HG03354 (cell line): ENCODE measurements around the gene FHOD3.
"Not testable (repeated sequence)": the region's sequence is repeated elsewhere in the genome, so short reads cannot be mapped to it uniquely, and the experiment has no call there.

Experiments
- ATAC-seq: cut with Tn5 transposase; IDR thresholded peaks from one replicate; pipeline ENCODE4 v1.9.1; 2021; ENCODE audit warnings: mild to moderate bottlenecking; ENCODE audit not compliant: unreplicated experiment, poor library complexity, severe bottlenecking

Gene FHOD3

DNA sequence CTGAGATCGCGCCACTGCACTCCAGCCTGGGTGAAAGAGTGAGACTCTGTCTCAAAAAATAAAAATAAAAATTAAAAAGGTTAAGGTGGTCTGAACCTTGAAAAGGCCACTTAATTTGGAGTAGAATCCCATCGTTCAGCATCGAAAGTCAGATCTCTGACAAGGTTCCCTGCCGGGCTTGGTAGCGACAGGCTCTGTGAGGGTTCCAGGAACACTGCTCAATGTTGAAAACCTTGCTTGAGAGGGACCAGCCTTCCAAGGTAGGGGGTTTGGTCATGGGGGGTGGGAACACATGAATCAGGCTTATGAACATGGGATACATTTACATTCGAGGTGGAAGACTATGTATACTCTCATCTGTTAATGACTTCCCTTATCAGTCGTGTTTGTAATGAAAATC is 232.2 kb downstream of the FHOD3 start:
- no peak for ATAC-seq

DNA sequence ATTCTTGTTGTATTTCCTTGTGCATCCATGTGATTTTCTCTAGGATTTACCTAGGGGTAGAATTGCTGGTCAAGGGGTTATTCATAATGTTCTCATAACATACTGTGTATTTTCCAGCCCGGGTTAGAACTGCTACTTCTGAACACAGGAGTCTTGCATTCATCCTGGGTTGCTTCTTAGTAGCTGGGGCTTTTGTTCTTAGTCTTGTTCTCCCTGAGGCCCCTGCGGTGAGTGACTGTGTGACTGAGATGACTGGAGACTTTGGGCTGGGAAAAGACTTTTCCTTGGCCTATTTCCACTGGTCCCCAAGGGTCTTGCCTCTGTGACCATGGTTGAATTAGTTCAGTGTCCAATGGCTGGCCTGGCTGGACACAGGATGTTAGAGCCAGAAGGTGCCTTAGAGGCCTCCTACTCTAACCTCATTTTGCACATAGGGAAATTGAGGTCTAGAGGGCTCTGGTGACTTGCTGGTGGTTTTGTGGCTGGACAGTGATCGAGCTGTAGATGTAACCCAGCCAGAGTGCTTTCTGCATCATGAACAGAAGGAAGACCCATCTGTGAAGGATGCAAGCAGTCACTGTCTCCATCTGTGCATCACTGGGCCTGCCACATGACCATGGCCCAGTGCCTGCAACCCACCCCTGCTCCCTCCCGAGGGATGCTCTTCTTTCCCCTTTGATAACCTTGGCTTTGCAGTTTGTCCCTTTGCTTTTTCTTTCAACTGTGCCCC is 233.3 kb downstream of the FHOD3 start:
- ATAC-seq, result no peak

DNA sequence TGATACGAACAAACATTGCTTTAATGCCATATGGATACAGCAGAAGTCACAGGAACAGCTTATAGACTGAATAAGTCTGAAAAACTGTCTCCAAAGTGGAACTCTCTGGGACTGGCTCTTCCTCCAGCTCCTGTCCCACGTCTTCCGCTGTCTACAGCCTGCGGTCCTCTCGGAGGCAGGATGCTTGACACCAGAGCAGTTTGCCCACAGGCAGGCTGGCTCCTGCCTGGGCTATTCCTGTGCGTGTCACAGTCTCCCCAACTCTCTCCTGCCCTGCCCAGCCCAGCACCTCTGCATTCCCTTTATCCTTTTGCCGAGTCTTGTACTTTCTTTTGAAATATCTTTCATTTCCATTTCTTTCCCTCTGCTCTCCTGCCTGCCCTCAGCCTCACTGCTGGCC is 234.1 kb downstream of the FHOD3 start:
- no peak for ATAC-seq

DNA sequence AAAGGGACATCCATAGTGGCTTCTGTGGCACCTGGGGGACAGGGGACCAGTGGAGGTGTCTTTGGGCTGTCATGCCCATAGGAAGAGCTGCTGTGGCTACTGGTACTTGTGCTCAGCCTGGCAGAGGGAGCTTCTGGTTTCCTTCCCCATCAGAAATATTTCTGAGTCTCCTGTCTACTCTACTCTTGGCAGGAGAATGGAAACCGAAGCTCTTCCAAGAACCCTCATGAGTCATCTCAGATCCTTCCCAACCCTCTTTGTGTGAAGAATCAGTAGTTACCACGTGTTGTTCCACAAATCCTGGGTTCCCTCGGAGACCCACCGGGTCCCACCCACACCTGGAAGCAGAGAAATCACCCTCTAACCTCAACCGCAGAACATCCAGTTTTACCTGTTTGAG is 234.9 kb downstream of the FHOD3 start:
- no peak for ATAC-seq

DNA sequence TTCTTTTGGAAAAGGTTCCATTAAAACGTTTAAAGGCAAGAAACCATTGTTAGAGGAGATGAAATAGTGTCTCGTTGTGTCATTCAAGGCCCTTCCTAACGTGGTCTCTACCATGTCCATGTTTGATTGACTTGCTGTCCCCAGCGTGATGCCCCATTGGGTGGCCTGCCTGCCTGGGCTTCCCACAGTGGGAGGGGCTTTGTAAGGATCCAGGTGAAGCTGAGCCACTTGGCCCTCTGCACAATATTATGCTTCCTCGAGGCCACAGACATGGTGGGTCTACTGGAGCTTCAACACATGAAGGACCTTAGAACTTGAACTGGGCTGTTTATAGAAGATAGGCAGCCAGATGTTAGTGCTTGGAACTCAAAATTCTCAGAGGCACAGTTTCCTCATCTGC is 235.3 kb downstream of the FHOD3 start:
- no peak for ATAC-seq

DNA sequence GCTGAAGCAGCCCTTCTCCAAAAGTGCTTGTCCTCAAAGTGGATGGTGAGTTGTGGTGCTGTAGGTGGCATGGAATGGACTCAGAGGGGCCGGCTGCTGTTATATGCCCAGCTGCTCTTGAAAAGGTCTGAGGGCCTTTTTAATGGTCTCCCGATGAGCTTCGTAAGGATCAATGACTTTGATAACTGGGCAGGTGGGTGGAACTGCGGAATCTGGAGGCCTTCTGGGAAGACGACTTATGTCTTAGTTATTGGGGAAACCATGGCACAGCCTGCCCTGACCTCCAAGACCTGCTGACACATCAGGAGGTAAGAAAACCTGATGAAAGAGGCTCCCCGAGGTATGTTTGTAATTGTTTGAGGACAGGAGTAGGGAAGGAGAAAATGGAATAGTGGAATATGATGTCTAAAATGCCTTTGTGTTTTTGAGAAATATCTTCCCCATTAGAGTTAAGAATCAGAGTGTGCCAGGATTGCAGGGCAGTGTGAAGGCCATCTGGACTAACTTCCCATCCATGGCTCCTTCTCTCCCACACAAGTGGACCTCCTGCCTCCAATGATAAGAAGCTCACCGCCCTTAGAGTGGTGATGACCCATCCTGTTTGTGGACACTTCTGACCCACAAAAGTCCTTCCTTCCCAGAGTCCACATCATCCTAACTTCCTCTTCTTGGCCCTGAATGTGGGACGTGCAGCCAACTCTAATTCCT is 236.1 kb downstream of the FHOD3 start:
- no peak for ATAC-seq

DNA sequence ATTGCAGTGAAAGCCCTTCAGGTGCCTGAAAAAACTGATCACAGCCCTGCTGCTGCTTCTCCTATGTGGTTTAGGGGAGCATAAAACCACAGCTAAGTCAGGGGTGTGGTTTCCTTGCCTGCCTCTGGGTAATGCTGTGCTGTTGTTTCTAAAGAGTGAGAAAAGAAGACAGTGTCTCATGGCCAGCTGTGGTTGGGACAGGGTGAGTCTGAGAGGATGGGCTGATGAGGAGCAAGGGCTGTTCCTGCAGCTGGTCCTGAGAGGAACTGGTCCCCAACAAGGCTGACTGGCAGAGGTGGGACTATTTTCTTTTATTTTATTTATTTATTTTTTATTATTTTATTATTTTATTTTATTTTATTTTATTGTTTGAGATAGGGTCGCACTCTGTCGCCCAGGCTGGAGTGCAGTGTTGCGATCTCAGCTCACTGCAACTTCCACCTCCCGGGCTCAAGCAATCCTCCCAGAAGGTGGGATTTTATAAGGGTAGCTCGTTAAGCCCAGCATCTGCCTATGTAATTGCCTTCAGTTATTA is 236.7 kb downstream of the FHOD3 start:
- no peak for ATAC-seq

DNA sequence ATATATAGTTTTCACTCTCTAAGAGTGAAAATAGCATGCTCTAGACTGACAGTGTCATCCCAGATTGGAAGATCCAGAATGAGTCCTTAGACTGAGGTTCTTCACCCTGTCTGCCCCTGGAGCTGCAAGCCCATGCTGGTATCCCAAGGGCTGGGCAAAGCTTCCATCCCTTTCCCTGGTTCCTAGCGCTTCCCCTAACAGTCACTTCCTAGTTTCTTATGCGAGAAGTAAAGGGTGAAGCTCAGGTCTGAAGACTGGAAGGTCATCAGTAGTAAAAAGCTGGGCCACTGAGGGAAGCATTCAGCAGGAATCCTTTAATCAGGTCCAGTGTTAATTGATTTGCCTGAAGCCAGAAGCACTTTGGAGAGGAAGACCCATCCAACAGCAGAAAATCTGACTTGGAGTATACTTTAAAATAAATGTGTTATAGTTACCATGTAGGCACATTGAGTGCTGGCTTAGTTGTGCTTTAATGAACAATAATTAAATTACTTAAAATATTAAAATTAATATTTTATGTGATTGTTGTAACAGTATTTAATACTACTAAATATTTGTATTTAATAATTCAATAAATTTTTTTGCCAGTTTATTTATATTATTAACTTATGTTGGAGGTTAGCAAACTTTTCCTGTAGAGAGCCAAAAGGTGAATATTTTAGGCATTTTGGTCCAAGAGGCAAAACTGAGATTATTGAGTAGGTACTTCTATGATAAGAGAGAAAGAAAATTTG is 237.9 kb downstream of the FHOD3 start:
- no peak for ATAC-seq

DNA sequence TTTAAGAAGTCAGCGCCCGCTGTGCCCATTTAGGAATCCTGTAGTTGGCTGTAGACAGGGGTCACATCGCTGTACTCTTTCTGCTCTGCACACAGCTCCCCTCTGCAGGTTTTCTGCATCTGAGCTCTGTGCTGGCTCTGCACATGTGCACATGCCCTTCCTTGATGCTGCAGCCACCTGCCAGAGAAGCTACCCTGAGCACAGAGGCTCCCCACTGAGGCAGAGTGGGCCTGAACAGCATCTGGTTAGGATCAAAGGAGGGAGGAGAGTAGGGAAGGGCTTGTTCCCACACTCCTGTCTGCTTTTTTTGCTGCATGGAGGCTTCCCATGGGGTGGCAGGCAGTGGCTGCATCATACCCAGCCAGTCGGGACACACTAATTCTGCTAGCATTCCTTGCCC is 238.9 kb downstream of the FHOD3 start:
- no peak for ATAC-seq

DNA sequence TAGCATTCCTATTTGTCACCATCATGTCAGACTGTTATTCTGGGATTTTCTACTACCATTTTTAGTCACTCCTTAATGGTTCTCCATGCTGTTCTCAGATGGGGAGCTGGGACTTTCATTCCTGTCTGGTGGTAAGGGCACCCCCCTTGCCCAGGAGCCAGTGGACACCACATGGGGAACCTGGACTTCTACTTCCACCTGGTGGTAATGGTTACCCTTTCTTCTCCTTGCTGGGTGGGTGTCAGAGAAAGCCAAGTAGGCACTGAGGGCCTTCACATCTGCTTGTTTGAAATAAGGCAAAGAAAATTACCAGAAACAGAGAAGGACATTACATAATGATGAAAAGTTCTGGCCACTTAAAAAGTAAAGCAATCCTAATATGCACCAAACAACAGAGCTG is 239.8 kb downstream of the FHOD3 start:
- ATAC-seq, result no peak

DNA sequence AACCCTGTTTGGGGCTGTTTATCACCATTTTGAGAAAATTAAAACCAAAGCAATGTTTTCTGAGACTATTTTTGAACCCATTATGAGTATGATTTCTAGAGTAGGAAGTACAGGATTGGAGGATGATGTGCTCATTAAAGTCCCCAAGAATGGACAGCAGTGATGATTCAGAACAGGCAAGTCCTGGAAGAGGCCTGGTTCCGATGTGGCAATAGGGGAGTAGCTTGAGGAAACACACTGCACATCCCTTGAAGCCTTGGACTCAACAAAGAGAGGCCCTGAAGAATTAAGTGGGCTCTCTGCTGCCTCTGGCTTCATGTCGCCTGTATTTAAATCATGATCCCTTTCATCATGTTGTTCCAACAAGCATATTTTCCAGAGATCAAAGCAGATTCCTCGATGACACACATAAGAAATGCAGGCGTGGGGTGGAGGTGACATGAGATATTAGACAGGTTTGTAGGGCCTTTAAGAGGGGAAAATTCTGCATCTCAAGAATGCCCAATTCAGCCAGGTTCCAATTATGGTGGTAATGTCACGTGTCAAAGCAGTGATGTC is 242.2 kb downstream of the FHOD3 start:
- no peak for ATAC-seq

DNA sequence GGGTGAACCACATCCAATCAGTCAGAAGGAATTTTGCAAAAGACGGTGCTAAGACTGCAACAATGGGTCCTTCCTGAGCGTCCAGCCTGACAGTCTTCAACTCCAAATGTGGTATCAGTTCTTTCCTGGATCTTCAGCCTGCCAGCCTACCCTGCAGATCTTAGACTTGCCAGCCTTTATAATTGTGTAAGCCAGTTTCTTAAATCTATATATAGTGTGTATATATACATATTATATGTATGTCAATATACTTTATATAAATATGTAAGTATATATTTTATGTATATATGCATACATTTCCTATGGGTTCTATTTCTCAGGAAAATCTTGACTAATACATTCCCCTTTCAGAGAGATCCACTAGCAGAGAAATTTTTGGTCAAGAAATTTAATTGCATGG is 245.5 kb downstream of the FHOD3 start:
- ATAC-seq, result no peak

DNA sequence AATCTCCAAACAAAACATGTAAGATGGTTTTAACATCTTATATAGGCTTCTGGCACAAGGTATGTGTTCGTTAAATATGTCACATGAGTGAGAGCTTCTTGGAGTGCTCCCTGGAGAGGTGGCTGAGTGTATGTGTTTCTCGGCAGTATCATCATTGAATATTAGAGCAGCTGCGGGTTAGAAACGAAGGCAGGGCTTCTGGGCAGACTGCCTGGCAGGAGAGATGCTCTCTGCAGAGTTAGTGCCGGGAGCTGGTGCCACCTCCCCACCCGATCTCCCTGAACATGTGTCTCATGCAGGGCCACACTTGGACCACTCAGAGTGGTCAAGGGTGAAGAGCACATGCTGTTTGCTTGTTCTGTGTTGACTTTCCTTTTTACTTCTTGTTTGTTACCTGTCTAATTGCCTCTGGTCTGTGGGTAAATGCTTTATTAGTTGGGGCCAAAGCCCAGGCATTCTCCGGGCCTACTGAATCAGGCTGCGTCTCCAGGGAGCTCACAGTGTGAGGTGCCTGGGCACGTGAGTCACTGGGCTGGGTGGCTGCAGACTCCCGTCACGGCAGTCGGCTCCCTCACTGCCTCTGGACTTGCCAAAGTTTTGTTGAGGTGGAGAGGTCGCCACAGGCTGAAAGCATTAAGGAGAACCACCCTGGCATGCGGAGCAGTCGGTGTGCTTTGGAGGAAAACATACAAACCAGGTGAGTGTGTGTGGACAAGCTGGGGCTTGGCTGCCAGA is 246.6 kb downstream of the FHOD3 start:
- no peak for ATAC-seq

DNA sequence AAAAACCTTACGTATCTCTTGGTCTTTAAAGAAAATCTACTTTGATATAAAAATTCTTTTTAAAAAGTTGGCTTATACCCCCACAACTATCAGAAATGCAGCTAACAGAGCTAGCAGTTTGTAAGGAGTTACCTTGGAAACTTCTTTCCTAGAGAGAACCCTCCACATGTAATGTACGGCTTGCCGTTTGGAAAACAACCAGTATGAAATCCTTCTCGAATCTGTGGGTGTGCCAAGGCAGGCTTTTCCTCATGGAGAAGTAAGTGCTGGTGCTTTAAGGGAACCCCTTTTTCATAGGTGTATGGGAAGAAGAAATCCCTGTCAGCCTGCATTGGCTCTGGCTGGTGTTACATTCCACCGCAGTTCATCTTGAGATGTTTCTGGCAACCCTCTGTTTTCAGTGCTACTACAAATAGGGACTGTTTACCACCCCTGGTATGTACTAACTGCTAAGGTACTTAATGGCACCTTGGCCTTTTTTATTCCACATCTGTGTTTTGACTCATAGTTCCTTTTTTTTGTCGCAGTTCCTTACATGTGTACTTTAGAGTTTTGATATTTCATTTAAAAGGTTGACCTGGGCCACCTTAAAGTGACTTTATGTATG is 248.4 kb downstream of the FHOD3 start:
- ATAC-seq, result no peak

DNA sequence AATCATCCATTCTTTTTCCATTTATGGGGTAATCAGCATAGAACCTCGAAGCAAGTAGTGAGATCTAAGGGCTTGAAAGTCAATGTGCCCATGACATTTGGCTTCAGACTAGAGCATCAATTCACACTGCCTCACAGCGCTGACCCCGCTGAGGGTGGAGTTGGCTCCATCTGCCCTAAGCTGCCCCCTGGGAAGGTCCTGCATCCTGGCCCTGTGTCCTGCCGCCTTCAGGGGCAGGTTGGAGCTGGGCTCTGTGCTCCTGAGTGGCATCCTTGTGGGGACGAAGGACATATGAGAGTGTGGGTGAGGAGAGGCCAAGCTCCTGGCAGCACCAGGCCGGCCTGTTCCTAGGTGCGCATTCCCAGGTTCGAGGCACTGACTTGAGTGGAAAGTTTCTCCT is 249.4 kb downstream of the FHOD3 start:
- no peak for ATAC-seq

DNA sequence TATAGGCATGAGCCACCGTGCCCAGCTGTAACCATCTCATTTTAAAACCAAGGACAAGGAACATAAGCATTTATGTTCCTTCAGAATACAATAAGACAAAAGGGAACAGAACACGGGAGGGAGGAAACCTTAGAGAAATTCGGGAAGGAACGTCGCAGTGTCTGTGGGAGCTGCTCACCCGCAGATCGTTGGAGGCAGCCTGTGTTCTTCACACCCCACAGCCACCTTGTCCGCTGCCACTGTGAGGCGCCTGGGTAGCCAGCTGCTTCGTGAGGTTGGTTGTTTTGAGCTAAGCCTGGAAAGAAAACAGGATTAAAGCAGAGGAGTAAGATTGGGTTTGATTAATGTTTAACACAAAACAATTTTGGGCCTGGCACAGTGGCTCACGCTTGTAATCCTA is 250.0 kb downstream of the FHOD3 start:
- ATAC-seq, result no peak

DNA sequence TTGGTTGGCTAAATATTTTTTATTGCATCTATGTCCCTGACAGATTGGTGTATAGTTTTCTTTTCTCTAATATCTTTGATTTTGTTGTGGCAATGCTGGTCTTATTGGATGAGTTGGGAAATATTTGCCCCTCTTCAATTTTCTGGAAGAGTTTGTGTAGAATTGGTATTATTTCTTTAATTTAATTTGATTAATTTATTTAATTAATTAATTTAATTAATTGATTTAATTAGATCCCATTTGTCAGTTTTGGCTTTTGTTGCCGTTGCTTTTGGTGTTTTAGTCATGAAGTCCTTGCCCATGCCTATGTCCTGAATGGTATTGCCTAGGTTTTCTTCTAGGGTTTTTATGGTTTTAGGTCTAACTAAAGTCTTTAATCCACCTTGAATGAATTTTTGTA is 253.8 kb downstream of the FHOD3 start:
- not testable (repeated sequence) for ATAC-seq

DNA sequence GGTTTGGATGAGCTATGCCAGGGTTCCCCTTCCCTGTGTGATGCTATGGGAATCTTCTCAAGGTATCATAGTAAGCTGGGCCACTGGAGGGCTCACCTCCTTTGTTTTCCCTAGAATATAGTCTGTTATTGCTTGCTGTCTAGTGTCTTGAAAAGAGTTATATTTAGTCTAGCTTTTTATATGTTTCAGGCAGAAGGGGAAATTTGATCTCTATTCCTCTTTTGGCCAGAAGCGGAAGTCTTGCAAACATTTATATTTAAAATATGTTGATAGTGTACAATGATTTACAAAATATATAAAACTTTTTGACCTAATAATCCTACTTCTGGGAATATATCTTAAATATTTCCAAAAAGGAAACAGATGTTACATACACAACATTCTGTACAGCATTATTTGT is 260.7 kb downstream of the FHOD3 start:
- no peak for ATAC-seq

DNA sequence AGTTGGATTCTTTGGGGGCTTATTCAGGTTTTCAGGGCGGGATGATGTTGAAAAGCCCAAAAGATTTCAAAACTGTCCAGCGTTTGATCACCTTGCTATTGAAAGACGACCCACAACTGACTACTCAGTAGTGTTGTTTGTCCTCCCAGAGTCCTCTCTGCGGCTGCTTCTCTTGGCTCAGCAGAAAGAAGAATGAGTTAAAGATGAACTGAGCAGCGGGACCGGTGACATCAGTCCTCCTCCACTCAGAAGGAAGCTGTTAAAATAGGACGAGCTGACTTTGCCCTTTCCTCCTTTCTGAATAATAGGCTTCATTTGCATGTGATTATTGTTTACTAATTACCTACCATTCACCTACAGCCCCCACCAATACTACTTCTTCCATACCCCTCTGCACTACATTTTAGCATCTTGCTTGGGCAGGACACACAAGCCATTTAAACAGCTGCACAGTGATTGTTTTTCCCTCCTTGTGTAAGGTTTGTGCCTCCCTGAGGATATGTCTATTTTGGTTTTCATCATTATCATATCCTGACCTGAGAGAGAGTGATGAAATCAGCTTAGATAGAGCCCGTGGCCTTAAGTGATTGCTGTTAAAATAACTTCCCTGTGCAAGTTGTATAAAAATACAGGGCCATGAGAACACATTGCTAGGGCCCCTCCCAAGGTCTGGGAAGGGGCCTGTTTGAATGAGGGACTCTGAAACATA is 261.8 kb downstream of the FHOD3 start:
- no peak for ATAC-seq
